GM12874 (cell line): ENCODE data around the gene TMEM120A.

Experiments used
- CTCF ChIP-seq: IDR thresholded peaks from 2 replicates; pipeline ENCODE4 v1.5.1; 2011; ENCODE audit warnings: low read depth, mild to moderate bottlenecking, control low read depth, low read length, moderate library complexity; ENCODE audit not compliant: insufficient read depth

TMEM120A gene

GRCh38 chr7:75994388-75995051 is at the start of gene TMEM120A:
TSS of gene TMEM120A (minus strand) at chr7:75994595. CDS start at chr7:75994570, 25 bp downstream.
- 0 out of 2 replicates have a peak, but pooled peaks have one; percentile 2 for TF ChIP-seq CTCF

- TF ChIP-seq CTCF, result no peak
Measured at GRCh38 chr7:76040126-76040525, 45.7 kb upstream of the TMEM120A start.

GRCh38 chr7:76037310-76037709 is 42.9 kb upstream of the TMEM120A start:
- TF ChIP-seq CTCF, result no peak

- TF ChIP-seq CTCF, result no peak
Measured at GRCh38 chr7:76031964-76032363, 37.6 kb upstream of the TMEM120A start.

- TF ChIP-seq CTCF, result no peak
Measured at GRCh38 chr7:76023002-76023401, 28.6 kb upstream of the TMEM120A start.

- no peak for TF ChIP-seq CTCF
Measured at GRCh38 chr7:76022026-76022780, 27.8 kb upstream of the TMEM120A start.

GRCh38 chr7:76020031-76020714 is 25.8 kb upstream of the TMEM120A start:
- peak; percentile 88 for TF ChIP-seq CTCF
